H1 (cell line): ENCODE results near the gene HSPA4. TPM values are rescaled to one million over a fixed set of nuclear protein-coding genes. Genes with fewer than 3 reads are reported as not detected.

Experiments used
- CTCF ChIA-PET: fragments of 300-600 bp; sonication (Branson Sonifier 250); formaldehyde crosslinking; loops from one replicate; lab custom pipeline; 2021; ENCODE audit not compliant: partially characterized antibody; lab: Charles Lee
- POLR2A ChIA-PET: fragments of 300-600 bp; sonication (Branson Sonifier 250); formaldehyde crosslinking; loops from one replicate; lab custom pipeline; 2021; ENCODE audit warnings: inconsistent platforms; ENCODE audit not compliant: partially characterized antibody; lab: Charles Lee
- DNase-seq, 2 experiments: peaks; one replicate each; pipeline versions ENCODE4 v3.0.0 to v3.0.0-alpha.2; 2010 to 2022; ENCODE audit warnings: low spot score in 2 of 2, low read depth in 1 of 2, mixed read lengths in 1 of 2
- FAIRE-seq: peaks from 2 replicates; lab custom pipeline; 2011; peaks lifted over from hg19 to GRCh38; lab: Jason Lieb, UNC
- H2AFZ ChIP-seq: 2 replicates; pipeline ENCODE4 v1.8.1; 2012; ENCODE audit warnings: low read length, inconsistent platforms
- H2AK5ac ChIP-seq: 2 replicates; pipeline ENCODE4 v1.6.1; 2013; ENCODE audit warnings: low read depth, low read length
- H2BK120ac ChIP-seq: replicated peaks from 2 replicates; pipeline ENCODE3; 2013; ENCODE audit warnings: low read depth, low read length, inconsistent platforms
- H2BK12ac ChIP-seq: 2 replicates; pipeline ENCODE4 v1.6.1; 2013; ENCODE audit warnings: low read depth, low read length
- H2BK15ac ChIP-seq: 2 replicates; pipeline ENCODE4 v1.6.1; 2013; ENCODE audit warnings: low read length
- H2BK20ac ChIP-seq: 2 replicates; pipeline ENCODE4 v1.6.1; 2013; ENCODE audit warnings: low read length
- H2BK5ac ChIP-seq: 2 replicates; pipeline ENCODE4 v1.6.1; 2013; ENCODE audit warnings: low read depth, low read length
- H3K14ac ChIP-seq: 2 replicates; pipeline ENCODE4 v1.6.1; 2013; ENCODE audit warnings: inconsistent platforms; ENCODE audit not compliant: insufficient read length
- H3K18ac ChIP-seq: 2 replicates; pipeline ENCODE4 v1.6.1; 2013; ENCODE audit warnings: low read length; ENCODE audit errors: extremely low read depth
- H3K23ac ChIP-seq: 2 replicates; pipeline ENCODE4 v1.6.1; 2013; ENCODE audit warnings: inconsistent platforms; ENCODE audit not compliant: insufficient read length
- H3K23me2 ChIP-seq: 2 replicates; pipeline ENCODE4 v1.6.1; 2013; ENCODE audit warnings: low read depth, low read length
- H3K27ac ChIP-seq: 2 replicates; pipeline ENCODE4 v1.6.1; 2011; ENCODE audit warnings: low read depth, low read length, inconsistent platforms
- H3K27me3 ChIP-seq, 4 experiments: replicated peaks in 1 of 4; 1 replicate in 1 of 4; 2 replicates in 3 of 4; pipeline versions ENCODE4 v1.6.1 to v1.8.1; 2011 to 2013; ENCODE audit warnings: low read length in 3 of 4, mild to moderate bottlenecking in 3 of 4, inconsistent platforms in 2 of 4, mixed read lengths in 2 of 4, moderate library complexity in 1 of 4; ENCODE audit not compliant: control insufficient read depth in 3 of 4, insufficient read depth in 3 of 4; ENCODE audit errors: extremely low read depth in 1 of 4
- H3K36me3 ChIP-seq, 4 experiments: 2 replicates each; pipeline versions ENCODE4 v1.6.1 to v1.8.1; 2011 to 2013; ENCODE audit warnings: mild to moderate bottlenecking in 4 of 4, low read length in 3 of 4, moderate library complexity in 2 of 4, control low read depth in 1 of 4, inconsistent platforms in 1 of 4; ENCODE audit not compliant: insufficient read depth in 4 of 4, control insufficient read depth in 2 of 4
- H3K4ac ChIP-seq: replicated peaks from 2 replicates; pipeline ENCODE3; 2013; ENCODE audit warnings: low read length, low read depth, mixed read lengths, inconsistent platforms; ENCODE audit not compliant: insufficient read length
- H3K4me1 ChIP-seq, 4 experiments: replicated peaks in 1 of 4; 1 replicate in 1 of 4; 2 replicates in 3 of 4; pipeline versions ENCODE4 v1.6.1 to v1.8.1; 2011 to 2013; ENCODE audit warnings: low read length in 3 of 4, inconsistent platforms in 2 of 4, mixed read lengths in 1 of 4; ENCODE audit not compliant: insufficient read depth in 4 of 4, control insufficient read depth in 3 of 4
- H3K4me2 ChIP-seq, 2 experiments: 2 replicates each; pipeline versions ENCODE4 v1.6.1 to v1.8.1; 2011 to 2013; ENCODE audit warnings: low read depth in 2 of 2, low read length in 2 of 2, control low read depth in 1 of 2, inconsistent platforms in 1 of 2, mild to moderate bottlenecking in 1 of 2; ENCODE audit not compliant: insufficient read depth in 1 of 2
- H3K4me3 ChIP-seq, 4 experiments: fragments of 200-600, 300-600 bp in 1 of 4; sonication (generic), shearing (Covaris generic), sonication (Bioruptor Twin) in 1 of 4; 2 replicates each; pipeline versions ENCODE4 v1.5.1 to v1.8.1; 2011 to 2016; ENCODE audit warnings: low read length in 4 of 4, low read depth in 3 of 4, control low read depth in 2 of 4, inconsistent platforms in 2 of 4, mild to moderate bottlenecking in 2 of 4, mixed read lengths in 1 of 4, moderate library complexity in 1 of 4; ENCODE audit not compliant: insufficient read depth in 2 of 4; ENCODE audit errors: extremely low read depth in 1 of 4
- H3K56ac ChIP-seq: replicated peaks from 2 replicates; pipeline ENCODE3; 2013; ENCODE audit warnings: low read depth, mild to moderate bottlenecking, mixed read lengths, low read length, inconsistent platforms; ENCODE audit not compliant: insufficient read length
- H3K79me1 ChIP-seq: 2 replicates; pipeline ENCODE4 v1.6.1; 2013; ENCODE audit warnings: low read depth, low read length, control low read depth
- H3K79me2 ChIP-seq, 2 experiments: 2 replicates each; pipeline versions ENCODE4 v1.6.1 to v1.8.1; 2012 to 2013; ENCODE audit warnings: low read length in 2 of 2, mild to moderate bottlenecking in 2 of 2, inconsistent platforms in 1 of 2; ENCODE audit not compliant: insufficient read depth in 2 of 2, control insufficient read depth in 1 of 2
- H3K9ac ChIP-seq, 4 experiments: replicated peaks in 1 of 4; 1 replicate in 1 of 4; 2 replicates in 3 of 4; pipeline versions ENCODE4 v1.6.1 to v1.8.1; 2011 to 2013; ENCODE audit warnings: low read depth in 3 of 4, low read length in 3 of 4, control low read depth in 2 of 4, mild to moderate bottlenecking in 2 of 4, moderate library complexity in 2 of 4, inconsistent platforms in 1 of 4; ENCODE audit errors: extremely low read depth in 1 of 4
- H3K9me3 ChIP-seq, 2 experiments: 2 replicates each; pipeline versions ENCODE4 v1.6.1 to v1.8.1; 2012 to 2013; ENCODE audit warnings: mild to moderate bottlenecking in 2 of 2, moderate library complexity in 2 of 2, control low read depth in 1 of 2, inconsistent platforms in 1 of 2, low read depth in 1 of 2, low read length in 1 of 2, mixed read lengths in 1 of 2; ENCODE audit not compliant: insufficient read depth in 2 of 2
- H4K20me1 ChIP-seq, 2 experiments: replicated peaks in 1 of 2; 2 replicates each; pipeline versions ENCODE3 to v1.8.1; 2011 to 2013; ENCODE audit warnings: inconsistent platforms in 2 of 2, low read length in 2 of 2, mild to moderate bottlenecking in 1 of 2; ENCODE audit not compliant: insufficient read depth in 2 of 2, control insufficient read depth in 1 of 2
- H4K5ac ChIP-seq: 2 replicates; pipeline ENCODE4 v1.6.1; 2013; ENCODE audit warnings: low read length, low read depth, mixed read lengths, inconsistent platforms; ENCODE audit not compliant: insufficient read length
- H4K8ac ChIP-seq: 2 replicates; pipeline ENCODE4 v1.8.0; 2013; ENCODE audit warnings: mild to moderate bottlenecking, moderate library complexity, low read length, inconsistent platforms; ENCODE audit not compliant: insufficient read depth; ENCODE audit errors: extremely low read depth
- H4K91ac ChIP-seq: replicated peaks from 2 replicates; pipeline ENCODE3; 2013; ENCODE audit warnings: low read length, mixed read lengths, inconsistent platforms; ENCODE audit not compliant: insufficient read length
- CBX8 ChIP-seq: fragments of 300-800, 300-1000 bp; sonication (generic); IDR thresholded peaks from 2 replicates; pipeline ENCODE4 v1.7.1; 2016; ENCODE audit warnings: low read depth, low read length, borderline replicate concordance
- CHD2 ChIP-seq: IDR thresholded peaks from 2 replicates; pipeline ENCODE4 v1.6.1; 2012; ENCODE audit warnings: low read length, improper control_type of control experiment
- GABPA ChIP-seq: IDR thresholded peaks from 2 replicates; pipeline ENCODE4 v1.6.1; 2011; ENCODE audit warnings: mild to moderate bottlenecking, low read length, moderate library complexity, borderline replicate concordance; ENCODE audit not compliant: insufficient read depth
- GTF2F1 ChIP-seq: IDR thresholded peaks from 2 replicates; pipeline ENCODE4 v1.6.1; 2012; ENCODE audit warnings: low read depth, low read length, improper control_type of control experiment, borderline replicate concordance
- JUN ChIP-seq: IDR thresholded peaks from 2 replicates; pipeline ENCODE4 v1.6.1; 2011; ENCODE audit warnings: low read depth, mild to moderate bottlenecking, improper control_type of control experiment, low read length
- JUND ChIP-seq: IDR thresholded peaks from 2 replicates; pipeline ENCODE4 v1.6.1; 2011; ENCODE audit warnings: mild to moderate bottlenecking, improper control_type of control experiment, low read length
- PHF8 ChIP-seq: fragments of 200-600 bp; sonication (generic); conservative IDR thresholded peaks from 2 replicates; pipeline ENCODE4 v1.7.1; 2012; ENCODE audit warnings: low read depth, mild to moderate bottlenecking, inconsistent platforms, low read length, moderate library complexity
- RAD21 ChIP-seq, 2 experiments: IDR thresholded peaks in 1 of 2; conservative IDR thresholded peaks in 1 of 2; 2 replicates each; pipeline ENCODE4 v1.6.1; 2011; ENCODE audit warnings: low read depth in 2 of 2, low read length in 2 of 2, improper control_type of control experiment in 1 of 2, inconsistent platforms in 1 of 2, mild to moderate bottlenecking in 1 of 2, moderate library complexity in 1 of 2
- RFX5 ChIP-seq: IDR thresholded peaks from 2 replicates; pipeline ENCODE4 v1.6.1; 2011; ENCODE audit warnings: low read depth, low read length, improper control_type of control experiment, borderline replicate concordance
- SP1 ChIP-seq: IDR thresholded peaks from 2 replicates; pipeline ENCODE4 v1.6.1; 2011; ENCODE audit warnings: low read depth, low read length
- USF2 ChIP-seq: IDR thresholded peaks from 2 replicates; pipeline ENCODE4 v1.6.1; 2011; ENCODE audit warnings: low read length, improper control_type of control experiment
- YY1 ChIP-seq: IDR thresholded peaks from 2 replicates; pipeline ENCODE4 v1.6.1; 2011; ENCODE audit warnings: low read depth, mild to moderate bottlenecking, low read length
- WGBS, 2 experiments: shearing (Covaris generic) in 1 of 2; methylation state at CpG; one replicate each; pipeline versions ENCODE4 v1.1.6 to v1.1.7; 2013 to 2015; ENCODE audit warnings: low lambda C conversion rate in 2 of 2, mixed read lengths in 2 of 2, inconsistent platforms in 1 of 2, low coverage in 1 of 2, missing lambda C conversion rate in 1 of 2; ENCODE audit not compliant: insufficient replicate concordance in 2 of 2, insufficient coverage in 1 of 2, insufficient read length in 1 of 2; ENCODE audit errors: extremely low coverage in 1 of 2, missing lambda C conversion rate in 1 of 2; 5-methylcytosine and 5-hydroxymethylcytosine counted together
- polyA plus RNA-seq, 7 experiments: library from polyadenylated mRNA; depleted of rRNA in 3 of 7; stranded (reverse) in 5 of 7; unstranded in 2 of 7; fragments of >200 nt in 5 of 7; fragments of 200-250 nt in 2 of 7; gene quantifications; 1 replicate in 5 of 7; 2 replicates in 1 of 7; 4 replicates in 1 of 7; pipeline versions ENCODE4 v1.2.1 to v1.2.3, GENCODE V29; 2011 to 2013; ENCODE audit warnings: missing spikeins in 2 of 7, mixed read lengths in 2 of 7
- total RNA-seq: library from RNA; stranded (reverse); fragmentation: NEBNext Ultra II Directional; extraction: Animal tissue kit (Norgen Biotek cat#: 25700); gene quantifications from 2 replicates; pipeline ENCODE4 v1.2.1, GENCODE V29; 2021

HSPA4 gene
- total and polyA plus RNA-seq, 2 of the 8 experiments (the other 6 are each of a cell fraction or from before 2014, with no cell fraction given), result 28.9 to 445 TPM

GRCh38 chr5:133117912-133118445, 66.2 kb downstream of the HSPA4 start:
- Histone ChIP-seq H3K79me2 (no peaks in the 10 kb centered on the region), H3K56ac (no peak overlapping the region), H3K18ac (no peak overlapping the region), H3K14ac (no peak overlapping the region), H4K91ac (no peak overlapping the region), H3K4me1 (no peaks in the 10 kb centered on the region; a peak in 1 of 7 replicates), H3K4me3 (no peak overlapping the region), H2AFZ (no peak overlapping the region), H3K23ac (no peak overlapping the region), H2BK20ac (no peak overlapping the region), H3K4ac (no peak overlapping the region), H2BK120ac (no peak overlapping the region), H2AK5ac (no peak overlapping the region), H2BK12ac (no peak overlapping the region), H2BK15ac (no peak overlapping the region), H3K9ac (no peak overlapping the region), H2BK5ac (no peak overlapping the region), H3K36me3 (no peaks in the 10 kb centered on the region), H3K27me3 (0 out of 7 replicates have a peak, but pooled peaks cover 0 to 2% (median 0%) of the 10 kb centered on the region in 4 experiments), H4K8ac (peak overlapping the region; percentile 73), H3K27ac (no peak overlapping the region), H3K9me3 (no peaks in the 10 kb centered on the region), H3K23me2 (no peaks in the 10 kb centered on the region), H3K79me1 (no peaks in the 10 kb centered on the region), H4K20me1 (no peaks in the 10 kb centered on the region), H3K4me2 (no peak overlapping the region), H4K5ac (no peak overlapping the region)
- TF ChIP-seq GABPA, result no peak
- no peak for TF ChIP-seq CBX8
- no peak for TF ChIP-seq RAD21 (IDR thresholded peaks at IDR 0.05 in 1 of 2, conservative IDR thresholded peaks at IDR 0.05 in 1 of 2; ENCODE audit: low read depth in 2 of 2, low read length in 2 of 2)
- TF ChIP-seq PHF8, result no peak
- no peak for TF ChIP-seq JUN
- no peak for TF ChIP-seq RFX5
- TF ChIP-seq GTF2F1, result no peak
- no peak for TF ChIP-seq JUND
- no peak for TF ChIP-seq YY1
- TF ChIP-seq CHD2, result no peak
- no peak for TF ChIP-seq SP1
- no peak for TF ChIP-seq USF2
- CTCF ChIA-PET, result interaction anchor here (0.8 to 11.2 kb wide), 9 partner anchors 7 to 169 kb away, joined by 3 to 150 read pairs (median 4); no protein-coding TSS in a partner anchor
- DNase-seq, result peak in 1 of 2 experiments; percentile 38
- FAIRE-seq, result no peak
- POLR2A ChIA-PET, result no interaction called here
- 91% methylated on average over 9 of the region's 9 CpGs; no CpG with 5 or more reads in 1 of the 2 experiments for WGBS, 2 experiments
